RPMI7951 (cell line): ENCODE results near the gene RPS15. TPM values are rescaled to one million over a fixed set of nuclear protein-coding genes. Genes with fewer than 3 reads are reported as not detected.
A peak's percentile ranks its signal among the peaks of the same experiment; 100 is the strongest.

Experiments used
- DNase-seq: peaks from one replicate; pipeline ENCODE4 v3.0.0-alpha.2; 2012; ENCODE audit warnings: low read depth
- total RNA-seq: library from RNA; depleted of rRNA; stranded (reverse); fragments of >200 nt; shearing (Covaris generic); gene quantifications from 2 replicates; pipeline ENCODE4 v1.2.3, GENCODE V29; 2014; rRNA removed

Gene RPS15
- total RNA-seq, 1 experiment from 2014 or later, result 1,276 TPM

GRCh38 chr19:1481893-1482360, 43.7 kb downstream of the RPS15 start:
- DNase-seq, result peak; percentile 49

GRCh38 chr19:1482361-1483130, 44.4 kb downstream of the RPS15 start:
- DNase-seq, result no peak

GRCh38 chr19:1483131-1483978, 45.2 kb downstream of the RPS15 start:
- no peak for DNase-seq

- DNase-seq, result no peak
Observed at GRCh38 chr19:1483979-1484428, 45.8 kb downstream of the RPS15 start.

GRCh38 chr19:1486720-1487575, 48.8 kb downstream of the RPS15 start:
- DNase-seq, result no peak

GRCh38 chr19:1487576-1488281, 49.5 kb downstream of the RPS15 start:
- no peak for DNase-seq

- DNase-seq, result no peak
Observed at GRCh38 chr19:1488282-1488601, 50.0 kb downstream of the RPS15 start.

- no peak for DNase-seq
Observed at GRCh38 chr19:1489463-1490310, 51.5 kb downstream of the RPS15 start.

Other genes with a start within 250 kb of the RPS15 start
- gene STK11, start 232.6 kb upstream of the RPS15 start, total RNA-seq, result 19.8 and 34.9 TPM in 2 replicates
- gene CBARP, start 200.4 kb upstream of the RPS15 start, total RNA-seq, result 0.48 and 0.88 TPM in 2 replicates
- 41.8 and 78.0 TPM in 2 replicates for gene ATP5F1D, start 196.6 kb upstream of the RPS15 start, total RNA-seq
- 3.2 and 4.1 TPM in 2 replicates for gene MIDN, start 189.8 kb upstream of the RPS15 start, total RNA-seq
- gene CIRBP, start 169.1 kb upstream of the RPS15 start, total RNA-seq, result 44.2 and 66.8 TPM in 2 replicates
- 57.6 and 92.0 TPM in 2 replicates for gene FAM174C, start 162.9 kb upstream of the RPS15 start, total RNA-seq
- gene EFNA2, start 152.5 kb upstream of the RPS15 start, total RNA-seq, result not detected in 2 replicates
- 99.1 and 139 TPM in 2 replicates for gene NDUFS7, start 54.5 kb upstream of the RPS15 start, total RNA-seq
- 15.3 and 24.9 TPM in 2 replicates for gene GAMT, start 36.9 kb upstream of the RPS15 start, total RNA-seq
- 43.9 and 88.3 TPM in 2 replicates for gene DAZAP1, start 30.8 kb upstream of the RPS15 start, total RNA-seq
- not detected in 2 replicates for gene APC2, start 11.7 kb downstream of the RPS15 start, total RNA-seq
- 25.2 and 27.1 TPM in 2 replicates for gene C19orf25, start 40.8 kb downstream of the RPS15 start, total RNA-seq
- gene PCSK4, start 52.0 kb downstream of the RPS15 start, total RNA-seq, result 0.39 and 5.5 TPM in 2 replicates
- gene REEP6, start 52.8 kb downstream of the RPS15 start, total RNA-seq, result 3.3 and 4.2 TPM in 2 replicates
- gene ADAMTSL5, start 74.6 kb downstream of the RPS15 start, total RNA-seq, result 1.6 and 3.8 TPM in 2 replicates
- gene PLK5, start 85.7 kb downstream of the RPS15 start, total RNA-seq, result not detected in 2 replicates
- gene MEX3D, start 129.9 kb downstream of the RPS15 start, total RNA-seq, result 8.4 and 18.9 TPM in 2 replicates
- gene MBD3, start 154.5 kb downstream of the RPS15 start, total RNA-seq, result 55.2 and 63.2 TPM in 2 replicates
- gene UQCR11, start 167.1 kb downstream of the RPS15 start, total RNA-seq, result 124 and 144 TPM in 2 replicates
- 60.9 and 62.7 TPM in 2 replicates for gene TCF3, start 214.2 kb downstream of the RPS15 start, total RNA-seq